AG04450 (cell line): ENCODE measurements around the gene PAFAH1B1. TPM values are rescaled to one million over a fixed set of nuclear protein-coding genes. Genes with fewer than 3 reads are reported as not detected.

ENCODE experiments used
- CTCF ChIA-PET: fragments of 300-600, 350-600 bp; formaldehyde crosslinking; extraction: SDS; loops from one replicate; lab custom pipeline; 2022; ENCODE audit warnings: antibody characterized with exemption, inconsistent platforms; lab: Charles Lee
- POLR2A ChIA-PET: fragments of 350-600 bp; formaldehyde crosslinking; extraction: SDS; loops from one replicate; lab custom pipeline; 2021; ENCODE audit warnings: antibody characterized with exemption, inconsistent platforms; lab: Yijun Ruan, JAX
- DNase-seq: peaks from one replicate; pipeline ENCODE4 v3.0.0-alpha.2; 2011; ENCODE audit warnings: low read depth, low spot score
- H3K27ac ChIP-seq: one replicate; pipeline ENCODE4 v1.5.1; 2012; ENCODE audit warnings: low read depth, low read length, control low read depth
- H3K27me3 ChIP-seq: one replicate; pipeline ENCODE4 v1.6.0; 2012; ENCODE audit warnings: low read length; ENCODE audit not compliant: control insufficient read depth, insufficient read depth
- H3K4me3 ChIP-seq: 2 replicates; pipeline ENCODE4 v1.5.1; 2011; ENCODE audit warnings: mild to moderate bottlenecking, low read depth, low read length, control low read depth
- H3K9me3 ChIP-seq: 2 replicates; pipeline ENCODE4 v1.5.1; 2012; ENCODE audit warnings: low read length; ENCODE audit not compliant: control insufficient read depth, insufficient read depth
- CTCF ChIP-seq: IDR thresholded peaks from 2 replicates; pipeline ENCODE4 v1.5.1; 2011; ENCODE audit warnings: low read depth, low read length, control low read depth, inconsistent platforms
- polyA plus RNA-seq: library from polyadenylated mRNA; depleted of rRNA; stranded (reverse); fragments of >200 nt; gene quantifications from 2 replicates; pipeline ENCODE4 v1.2.3, GENCODE V29; 2011

The PAFAH1B1 gene
- polyA plus RNA-seq, 1 experiment = 111 TPM

DNA sequence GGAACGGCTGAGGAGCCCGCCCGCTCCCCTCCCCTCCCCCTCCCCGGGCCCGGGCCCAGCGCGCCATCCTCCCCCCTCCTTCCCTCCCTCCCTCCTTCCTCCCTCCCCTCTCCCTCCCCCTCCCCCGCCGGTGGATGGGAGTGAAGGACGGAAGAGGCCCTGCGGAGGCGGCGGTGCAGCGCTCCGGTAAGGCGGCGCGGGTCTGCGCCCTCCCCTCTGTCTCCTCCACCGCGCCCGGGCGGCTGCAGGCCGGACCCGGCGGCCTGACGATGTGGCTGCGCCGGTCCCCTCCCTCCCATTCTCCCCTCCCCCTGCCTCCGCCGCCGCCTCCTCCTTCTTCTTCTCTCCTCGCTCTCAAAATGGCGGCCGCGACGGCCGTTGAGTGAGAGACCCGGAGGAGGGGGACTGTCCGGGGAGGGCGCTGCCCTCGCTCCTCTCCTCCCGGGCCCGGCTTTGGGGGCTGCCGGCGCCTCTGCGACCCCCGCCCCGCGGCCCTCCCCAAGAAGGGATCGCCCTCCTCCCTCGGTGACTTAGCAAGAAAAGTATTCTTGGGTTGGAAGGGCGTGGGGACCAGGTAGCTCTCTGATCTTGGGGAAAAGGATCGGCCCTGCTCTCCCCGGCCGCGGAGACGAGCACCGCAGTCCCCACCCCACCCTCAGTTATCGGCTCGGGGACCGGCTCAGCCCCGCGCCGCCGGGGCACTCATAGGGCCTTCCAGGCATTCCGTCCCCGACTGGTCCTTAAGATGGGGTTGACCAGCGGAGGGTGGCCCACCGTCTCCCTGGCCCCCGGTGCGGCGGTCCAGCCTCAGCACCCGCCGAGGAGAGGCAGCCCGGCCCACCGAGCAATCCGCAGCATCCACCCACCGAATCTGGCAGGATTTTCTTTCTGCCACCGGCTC lies 617 bp downstream of the PAFAH1B1 start:
- no peaks in the 10 kb centered on the region for H3K27me3 ChIP-seq
- CTCF ChIA-PET = interaction anchor here (0.6 to 1.5 kb wide), 2 partner anchors 42 to 178 kb away, joined by 3 to 4 read pairs; no protein-coding TSS in a partner anchor
- POLR2A ChIA-PET = interaction anchor here (0.8 to 1.6 kb wide), 6 partner anchors 36 to 194 kb away, joined by 3 to 7 read pairs (median 4); partner anchors contain the start of gene METTL16
- peak overlapping the region; percentile 91 for H3K27ac ChIP-seq
- H3K9me3 ChIP-seq = peaks cover 3% of the 10 kb centered on the region; the same call in 1 of the 2 replicates
- H3K4me3 ChIP-seq = peak overlapping the region; percentile 70
- peak; percentile 32 for DNase-seq
- TF ChIP-seq CTCF = no peak

DNA sequence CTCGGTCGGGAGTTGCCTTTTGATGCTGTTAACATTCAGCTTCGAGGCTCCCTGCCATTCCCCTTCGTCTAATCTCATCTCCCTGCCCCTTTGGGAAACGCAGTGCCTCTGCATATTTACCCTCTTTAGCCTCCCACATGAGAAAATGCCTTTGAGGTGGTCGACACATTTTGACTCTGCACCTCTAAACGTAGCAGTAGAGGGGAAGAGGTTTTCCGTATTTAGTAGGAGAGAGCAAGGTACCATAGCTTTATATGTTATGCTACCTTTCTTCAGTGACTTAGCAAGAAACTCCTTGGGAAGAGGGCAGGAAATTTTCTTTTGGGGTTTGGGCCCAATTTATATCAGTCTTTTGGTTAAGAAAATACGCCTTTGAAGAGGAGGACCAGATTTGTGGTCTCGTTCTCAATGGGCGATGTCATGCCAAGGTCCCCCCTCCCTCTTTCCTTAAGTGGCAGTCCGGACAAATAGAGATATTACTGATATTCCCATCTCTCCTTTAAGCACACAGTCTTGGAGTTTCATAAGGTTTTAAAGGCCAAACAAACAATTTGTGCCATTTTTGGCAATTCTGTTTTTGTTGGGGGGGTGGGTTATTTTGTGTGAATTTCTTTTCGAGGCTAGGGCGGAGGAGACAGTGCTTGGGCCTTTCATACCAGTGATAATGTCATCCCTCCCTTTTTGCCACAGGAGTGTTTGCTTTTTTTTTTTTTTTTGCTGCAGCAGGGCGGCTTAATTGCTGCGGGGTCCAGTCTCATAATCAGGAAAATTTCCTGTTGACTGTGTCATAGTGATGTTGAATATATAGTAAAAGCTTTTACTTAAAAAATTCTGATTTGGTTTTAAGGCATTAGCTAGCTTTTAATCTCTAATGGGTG lies 1.5 kb downstream of the PAFAH1B1 start:
- H3K4me3 ChIP-seq = peak overlapping the region; percentile 70
- CTCF ChIA-PET = no interaction called here
- H3K9me3 ChIP-seq = peaks cover 3% of the 10 kb centered on the region; the same call in 1 of the 2 replicates
- no peak for DNase-seq
- peak overlapping the region; percentile 78 for H3K27ac ChIP-seq
- POLR2A ChIA-PET = interaction anchor here (0.7 kb wide), 1 partner anchor 422 kb away, joined by 3 read pairs; no protein-coding TSS in a partner anchor
- TF ChIP-seq CTCF = no peak
- H3K27me3 ChIP-seq = no peaks in the 10 kb centered on the region

DNA sequence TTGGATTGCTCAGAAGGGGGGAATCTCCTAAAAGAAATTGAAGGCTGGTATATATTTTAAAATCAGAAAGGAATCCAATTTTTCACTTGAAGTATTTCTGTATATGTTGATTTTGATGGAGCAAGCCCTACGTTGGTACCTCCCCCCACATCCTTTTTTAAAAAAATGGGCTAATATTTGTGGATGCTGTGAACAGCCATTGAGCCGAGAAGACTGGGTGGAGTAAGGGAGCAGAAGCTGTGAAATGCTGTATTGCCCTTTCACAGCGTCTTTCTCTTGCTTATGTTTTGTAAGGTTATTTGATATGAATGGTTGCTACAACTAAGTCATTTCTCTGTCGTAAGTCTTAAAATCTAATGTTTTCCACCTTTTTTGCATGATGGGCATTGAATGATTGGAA lies 2.3 kb downstream of the PAFAH1B1 start:
- TF ChIP-seq CTCF = no peak
- ChIA-PET CTCF (no interaction called here), POLR2A (interaction anchor here (0.7 kb wide), 1 partner anchor 422 kb away, joined by 3 read pairs; no protein-coding TSS in a partner anchor)
- Histone ChIP-seq H3K9me3 (peaks cover 3% of the 10 kb centered on the region; the same call in 1 of the 2 replicates), H3K4me3 (peak overlapping the region; percentile 70), H3K27ac (no peak overlapping the region), H3K27me3 (no peaks in the 10 kb centered on the region)
- no peak for DNase-seq

GRCh38 chr17:2598166-2598565 lies 4.7 kb downstream of the PAFAH1B1 start:
- Histone ChIP-seq H3K27me3 (no peaks in the 10 kb centered on the region), H3K9me3 (peaks cover 3% of the 10 kb centered on the region; the same call in 1 of the 2 replicates), H3K27ac (no peak overlapping the region), H3K4me3 (no peak overlapping the region)
- DNase-seq = no peak
- ChIA-PET CTCF (interaction anchor here (1.1 kb wide), 1 partner anchor 216 kb away, joined by 3 read pairs; no protein-coding TSS in a partner anchor), POLR2A (no interaction called here)
- no peak for TF ChIP-seq CTCF
